Effector memory CD4-positive, alpha-beta T cell (primary cell): Measurements from ENCODE around the gene SP3.

Source experiments
- DNase-seq, 3 donors: peaks; one replicate each; pipeline ENCODE4 v3.0.0-alpha.2; 2020
- H3K27ac ChIP-seq: 2 replicates; pipeline ENCODE4 v1.7.0; 2013; ENCODE audit warnings: mild to moderate bottlenecking, low read length, moderate library complexity; ENCODE audit not compliant: insufficient read depth, poor library complexity, severe bottlenecking
- H3K27me3 ChIP-seq: replicated peaks from 2 replicates; pipeline ENCODE4 v1.7.0; 2013; ENCODE audit warnings: mild to moderate bottlenecking, low read length; ENCODE audit not compliant: insufficient read depth, control insufficient read depth, poor library complexity, severe bottlenecking
- H3K36me3 ChIP-seq: 2 replicates; pipeline ENCODE4 v1.7.0; 2013; ENCODE audit warnings: mild to moderate bottlenecking, low read length, moderate library complexity; ENCODE audit not compliant: control insufficient read depth, insufficient read depth
- H3K4me1 ChIP-seq: 2 replicates; pipeline ENCODE4 v1.7.0; 2013; ENCODE audit warnings: low read length, mild to moderate bottlenecking; ENCODE audit not compliant: control insufficient read depth, insufficient read depth, poor library complexity, severe bottlenecking
- H3K4me3 ChIP-seq: 2 replicates; pipeline ENCODE4 v1.7.0; 2013; ENCODE audit warnings: low read length, low read depth, mild to moderate bottlenecking; ENCODE audit not compliant: insufficient read depth, poor library complexity, severe bottlenecking
- H3K9me3 ChIP-seq: 2 replicates; pipeline ENCODE4 v1.7.0; 2013; ENCODE audit warnings: mild to moderate bottlenecking, low read length, moderate library complexity; ENCODE audit not compliant: control insufficient read depth

SP3 gene

GRCh38 chr2:173862612-173863217 is 102.5 kb downstream of the SP3 start:
- H3K27me3 ChIP-seq, result no peaks in the 10 kb centered on the region

GRCh38 chr2:173860566-173860965 is 104.6 kb downstream of the SP3 start:
- DNase-seq, result no peak
- Histone ChIP-seq H3K27me3 (no peaks in the 10 kb centered on the region), H3K4me1 (no peaks in the 10 kb centered on the region), H3K9me3 (no peaks in the 10 kb centered on the region), H3K36me3 (no peaks in the 10 kb centered on the region), H3K4me3 (no peak overlapping the region), H3K27ac (no peak overlapping the region)

More at GRCh38 chr2:173862612-173863217, 102.5 kb downstream of the SP3 start:
- H3K27ac ChIP-seq, result no peak overlapping the region
- H3K4me3 ChIP-seq, result no peak overlapping the region
- no peaks in the 10 kb centered on the region for H3K9me3 ChIP-seq
- no peaks in the 10 kb centered on the region for H3K4me1 ChIP-seq
- DNase-seq, result no peak
- H3K36me3 ChIP-seq, result no peaks in the 10 kb centered on the region

- Histone ChIP-seq H3K9me3 (no peaks in the 10 kb centered on the region), H3K4me3 (no peak overlapping the region), H3K36me3 (no peaks in the 10 kb centered on the region), H3K4me1 (no peaks in the 10 kb centered on the region), H3K27me3 (no peaks in the 10 kb centered on the region), H3K27ac (no peak overlapping the region)
- DNase-seq, result no peak
Observed at GRCh38 chr2:173860082-173860481, 105.1 kb downstream of the SP3 start.

DNA sequence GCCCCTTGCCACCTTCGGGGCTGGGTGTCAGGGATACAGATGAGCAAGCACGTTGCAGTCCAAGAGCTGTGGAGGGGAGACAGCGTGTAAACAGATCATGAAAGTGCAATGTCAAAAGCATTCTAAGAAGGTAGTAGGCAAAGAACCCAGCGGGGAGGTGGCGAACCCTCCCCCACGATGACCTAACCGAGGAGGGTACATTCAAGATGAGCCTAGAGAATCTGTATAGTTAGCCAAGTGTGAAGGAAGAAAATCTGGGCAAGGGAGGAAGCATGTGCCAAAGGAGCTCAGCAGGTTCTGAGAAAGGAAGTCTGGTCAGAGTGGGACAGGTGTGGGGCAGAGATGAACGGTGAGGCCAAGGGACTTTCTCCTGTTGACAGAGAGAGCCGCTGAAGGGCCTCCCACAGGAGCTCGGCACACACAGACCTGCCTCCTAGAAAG is 106.9 kb downstream of the SP3 start:
- DNase-seq, result no peak
- Histone ChIP-seq H3K4me3 (no peak overlapping the region), H3K27me3 (no peaks in the 10 kb centered on the region), H3K36me3 (no peaks in the 10 kb centered on the region), H3K27ac (no peak overlapping the region), H3K9me3 (no peaks in the 10 kb centered on the region), H3K4me1 (no peaks in the 10 kb centered on the region)
